Activated effector memory CD4-positive, alpha-beta T cell treated with Interleukin-2 at 50 U/mL for 16 hours (primary cell): ENCODE measurements around the gene CHP2.
"Not testable (repeated sequence)": the region's sequence is repeated elsewhere in the genome, so short reads cannot be mapped to it uniquely, and the experiment has no call there.

Experiments
- DNase-seq: peaks from one replicate; pipeline ENCODE4 v3.0.0-alpha.2; 2020

CHP2 gene

GRCh38 chr16:23754594-23755483 lies at the start of gene CHP2:
Gene CHP2, plus strand, starts transcription at chr16:23755026. Its CDS starts 24 bp downstream, at chr16:23755050.
- DNase-seq: no peak

- DNase-seq: no peak
These were observed 49.3 kb upstream of the CHP2 start for GRCh38 chr16:23705517-23705902.

GRCh38 chr16:23706439-23706838 lies 48.4 kb upstream of the CHP2 start:
- no peak for DNase-seq

- no peak for DNase-seq
These were observed 45.3 kb upstream of the CHP2 start for GRCh38 chr16:23709536-23709935.

GRCh38 chr16:23710008-23710407 lies 44.8 kb upstream of the CHP2 start:
- DNase-seq: no peak

GRCh38 chr16:23710504-23710903 lies 44.3 kb upstream of the CHP2 start:
- no peak for DNase-seq

- DNase-seq: no peak
These were observed 43.0 kb upstream of the CHP2 start for GRCh38 chr16:23711785-23712184.

- DNase-seq: no peak
These were observed 41.9 kb upstream of the CHP2 start, which contains the start of gene ERN2 for GRCh38 chr16:23712976-23713375. Gene ERN2, minus strand, starts transcription at chr16:23713222. Its CDS starts 35 bp downstream, at chr16:23713187.

GRCh38 chr16:23716484-23716883 lies 38.3 kb upstream of the CHP2 start:
- no peak for DNase-seq

- DNase-seq: not testable (repeated sequence)
These were observed 32.1 kb upstream of the CHP2 start for GRCh38 chr16:23722613-23723240.

GRCh38 chr16:23724096-23724784 lies 30.6 kb upstream of the CHP2 start:
- DNase-seq: no peak

GRCh38 chr16:23724785-23725131 lies 30.1 kb upstream of the CHP2 start:
- no peak for DNase-seq

GRCh38 chr16:23726710-23727109 lies 28.1 kb upstream of the CHP2 start:
- no peak for DNase-seq

- DNase-seq: no peak
These were observed 26.7 kb upstream of the CHP2 start for GRCh38 chr16:23728112-23728477.

GRCh38 chr16:23729503-23730424 lies 25.1 kb upstream of the CHP2 start:
- DNase-seq: no peak

GRCh38 chr16:23734176-23734893 lies 20.5 kb upstream of the CHP2 start:
- DNase-seq: no peak

GRCh38 chr16:23737423-23738028 lies 17.3 kb upstream of the CHP2 start:
- not testable (repeated sequence) for DNase-seq

- DNase-seq: no peak
These were observed 15.3 kb upstream of the CHP2 start for GRCh38 chr16:23739516-23739915.

- no peak for DNase-seq
These were observed 13.0 kb upstream of the CHP2 start for GRCh38 chr16:23741675-23742303.

GRCh38 chr16:23742766-23743165 lies 12.1 kb upstream of the CHP2 start:
- DNase-seq: no peak

GRCh38 chr16:23745263-23745662 lies 9.6 kb upstream of the CHP2 start:
- no peak for DNase-seq
